ENCODE results near the gene TSGA10IP. TPM values are rescaled to one million over a fixed set of nuclear protein-coding genes. Genes with fewer than 3 reads are reported as not detected.

The TSGA10IP gene
- total RNA-seq, 1 donor from 2014 or later, result not detected

GRCh38 chr11:65976216-65977176 is 31.2 kb downstream of the TSGA10IP start:
- no peak overlapping the region for H3K4me3 Mint-ChIP-seq (ENCODE audit: unreplicated experiment)
- H4K20me1 ChIP-seq (ENCODE audit: insufficient read depth, low read length), result peaks cover 12% of the 10 kb centered on the region
- H3K27ac ChIP-seq (ENCODE audit: low read depth, low read length), result no peak overlapping the region
- no peak for TF ChIP-seq EZH2 (IDR thresholded peaks at IDR 0.05; ENCODE audit: insufficient read depth, low read length)
- TF ChIP-seq, protein P1, sequence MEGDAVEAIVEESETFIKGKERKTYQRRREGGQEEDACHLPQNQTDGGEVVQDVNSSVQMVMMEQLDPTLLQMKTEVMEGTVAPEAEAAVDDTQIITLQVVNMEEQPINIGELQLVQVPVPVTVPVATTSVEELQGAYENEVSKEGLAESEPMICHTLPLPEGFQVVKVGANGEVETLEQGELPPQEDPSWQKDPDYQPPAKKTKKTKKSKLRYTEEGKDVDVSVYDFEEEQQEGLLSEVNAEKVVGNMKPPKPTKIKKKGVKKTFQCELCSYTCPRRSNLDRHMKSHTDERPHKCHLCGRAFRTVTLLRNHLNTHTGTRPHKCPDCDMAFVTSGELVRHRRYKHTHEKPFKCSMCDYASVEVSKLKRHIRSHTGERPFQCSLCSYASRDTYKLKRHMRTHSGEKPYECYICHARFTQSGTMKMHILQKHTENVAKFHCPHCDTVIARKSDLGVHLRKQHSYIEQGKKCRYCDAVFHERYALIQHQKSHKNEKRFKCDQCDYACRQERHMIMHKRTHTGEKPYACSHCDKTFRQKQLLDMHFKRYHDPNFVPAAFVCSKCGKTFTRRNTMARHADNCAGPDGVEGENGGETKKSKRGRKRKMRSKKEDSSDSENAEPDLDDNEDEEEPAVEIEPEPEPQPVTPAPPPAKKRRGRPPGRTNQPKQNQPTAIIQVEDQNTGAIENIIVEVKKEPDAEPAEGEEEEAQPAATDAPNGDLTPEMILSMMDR (IDR thresholded peaks at IDR 0.05; ENCODE audit: insufficient read depth, low read depth, low read length), result no peak
- H2AFZ ChIP-seq (ENCODE audit: low read depth, low read length), result no peak overlapping the region
- H3K9me3 ChIP-seq (ENCODE audit: insufficient read depth, low read depth, low read length), result no peaks in the 10 kb centered on the region
- H3K27me3 Mint-ChIP-seq (ENCODE audit: low read depth, unreplicated experiment), result no peaks in the 10 kb centered on the region
- no peak overlapping the region for H3K9ac ChIP-seq (ENCODE audit: low read length)
- H3K36me3 Mint-ChIP-seq (ENCODE audit: low read depth, unreplicated experiment), result peaks cover 13% of the 10 kb centered on the region
- FAIRE-seq (no peak), DNase-seq (ENCODE audit: low read depth) (no peak)
- H3K36me3 ChIP-seq (ENCODE audit: insufficient read depth, low read length), result peaks cover 12% of the 10 kb centered on the region
- peaks cover 2% of the 10 kb centered on the region for H3K4me1 Mint-ChIP-seq (ENCODE audit: low read depth, unreplicated experiment)
- H3K27ac Mint-ChIP-seq (ENCODE audit: unreplicated experiment), result peak overlapping the region; percentile 29
- no peaks in the 10 kb centered on the region for H3K9me3 Mint-ChIP-seq (ENCODE audit: unreplicated experiment)
- H3K79me2 ChIP-seq (ENCODE audit: insufficient read depth, low read length), result no peaks in the 10 kb centered on the region
- no peak overlapping the region for H3K4me3 ChIP-seq (ENCODE audit: insufficient read depth, low read depth, low read length)
- no peaks in the 10 kb centered on the region for H3K27me3 ChIP-seq (ENCODE audit: insufficient read depth, low read length)
- no peaks in the 10 kb centered on the region for H3K4me1 ChIP-seq (ENCODE audit: insufficient read depth, low read length)
- H3K4me2 ChIP-seq (ENCODE audit: low read length), result no peak overlapping the region

GRCh38 chr11:65977621-65978390 is 32.5 kb downstream of the TSGA10IP start:
- FAIRE-seq, result no peak

More at GRCh38 chr11:65977621-65978390, 32.5 kb downstream of the TSGA10IP start:
- no peak overlapping the region for H3K4me2 ChIP-seq (ENCODE audit: low read length)
- Mint-ChIP-seq H3K27ac (ENCODE audit: unreplicated experiment) (no peak overlapping the region), H3K27me3 (ENCODE audit: low read depth, unreplicated experiment) (no peaks in the 10 kb centered on the region), H3K9me3 (ENCODE audit: unreplicated experiment) (no peaks in the 10 kb centered on the region), H3K4me1 (ENCODE audit: low read depth, unreplicated experiment) (peaks cover 2% of the 10 kb centered on the region), H3K36me3 (ENCODE audit: low read depth, unreplicated experiment) (peaks cover 13% of the 10 kb centered on the region), H3K4me3 (ENCODE audit: unreplicated experiment) (no peak overlapping the region)
- peaks cover 6% of the 10 kb centered on the region for H3K36me3 ChIP-seq (ENCODE audit: insufficient read depth, low read length)
- TF ChIP-seq, protein P1 (IDR thresholded peaks at IDR 0.05; ENCODE audit: insufficient read depth, low read depth, low read length), result no peak
- TF ChIP-seq EZH2 (IDR thresholded peaks at IDR 0.05; ENCODE audit: insufficient read depth, low read length), result no peak
- no peak overlapping the region for H3K4me3 ChIP-seq (ENCODE audit: insufficient read depth, low read depth, low read length)
- H3K9ac ChIP-seq (ENCODE audit: low read length), result no peak overlapping the region
- H3K79me2 ChIP-seq (ENCODE audit: insufficient read depth, low read length), result no peaks in the 10 kb centered on the region
- H2AFZ ChIP-seq (ENCODE audit: low read depth, low read length), result no peak overlapping the region
- no peaks in the 10 kb centered on the region for H3K4me1 ChIP-seq (ENCODE audit: insufficient read depth, low read length)
- H4K20me1 ChIP-seq (ENCODE audit: insufficient read depth, low read length), result peaks cover 7% of the 10 kb centered on the region
- no peaks in the 10 kb centered on the region for H3K27me3 ChIP-seq (ENCODE audit: insufficient read depth, low read length)
- H3K27ac ChIP-seq (ENCODE audit: low read depth, low read length), result no peak overlapping the region
- H3K9me3 ChIP-seq (ENCODE audit: insufficient read depth, low read depth, low read length), result no peaks in the 10 kb centered on the region
- DNase-seq (ENCODE audit: low read depth), result no peak

All from astrocyte (in vitro differentiated cells and primary cell).